Choroid plexus epithelial cell (primary cell): ENCODE data around the gene NATD1.

ENCODE experiments used
- DNase-seq: peaks from one replicate; pipeline ENCODE4 v3.0.0-alpha.2; 2010; ENCODE audit warnings: low read depth
- H3K4me3 ChIP-seq: 2 replicates; pipeline ENCODE4 v1.5.1; 2011; ENCODE audit warnings: low read depth, mild to moderate bottlenecking, control low read depth, low read length, moderate library complexity
- CTCF ChIP-seq: conservative IDR thresholded peaks from 2 replicates; pipeline ENCODE4 v1.5.1; 2011; ENCODE audit warnings: low read depth, mild to moderate bottlenecking, control low read depth, inconsistent platforms, low read length, moderate library complexity

Gene NATD1

GRCh38 chr17:21293831-21294210, 40.6 kb upstream of the NATD1 start:
- H3K4me3 ChIP-seq: no peak overlapping the region
- DNase-seq: no peak
- TF ChIP-seq CTCF: no peak

GRCh38 chr17:21292867-21293830, 39.9 kb upstream of the NATD1 start:
- DNase-seq: no peak
- TF ChIP-seq CTCF: no peak
- H3K4me3 ChIP-seq: no peak overlapping the region

DNA sequence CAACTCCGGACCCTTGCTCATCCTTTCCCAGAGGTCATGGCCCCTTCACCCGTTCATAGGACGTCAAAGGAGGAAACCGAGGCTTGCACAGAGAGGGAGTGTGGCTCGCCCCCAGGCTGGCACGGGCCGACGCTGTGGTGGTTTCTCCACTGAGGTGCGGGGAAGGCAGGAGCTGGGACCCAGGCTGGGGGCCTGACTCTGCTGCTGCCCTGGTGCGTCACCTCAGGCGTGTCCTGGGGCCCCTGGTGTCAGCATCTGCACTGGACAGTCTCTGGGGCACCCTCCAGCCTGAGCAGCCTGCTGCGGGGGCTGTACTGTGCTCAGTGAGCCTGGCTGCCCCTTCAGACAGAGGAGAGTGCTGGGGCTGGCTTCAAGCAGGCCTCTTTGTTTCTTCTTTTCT, 38.7 kb upstream of the NATD1 start:
- TF ChIP-seq CTCF: no peak
- DNase-seq: no peak
- H3K4me3 ChIP-seq: no peak overlapping the region

DNA sequence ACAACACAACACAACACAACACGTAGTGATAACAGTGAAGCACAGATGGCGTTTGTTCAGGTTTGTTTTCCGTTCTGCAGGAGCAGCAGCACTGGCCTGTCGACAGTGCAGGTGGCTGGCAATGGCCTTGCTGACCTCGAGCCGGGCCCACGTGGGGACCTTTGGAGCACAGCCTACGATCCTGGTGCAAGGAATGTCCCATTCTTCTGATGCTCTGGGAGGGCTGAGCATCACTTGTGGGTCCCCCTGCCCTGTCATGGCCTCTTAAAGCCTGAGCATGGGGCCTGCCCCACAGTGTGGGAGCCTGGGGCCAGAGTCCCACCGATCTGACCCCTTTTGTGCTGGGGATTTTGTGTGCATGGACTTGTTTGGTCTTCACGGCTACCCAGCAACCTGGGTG, 38.1 kb upstream of the NATD1 start:
- DNase-seq: no peak
- no peak overlapping the region for H3K4me3 ChIP-seq
- no peak for TF ChIP-seq CTCF

GRCh38 chr17:21289902-21290571, 36.8 kb upstream of the NATD1 start:
- no peak for DNase-seq
- H3K4me3 ChIP-seq: no peak overlapping the region
- TF ChIP-seq CTCF: no peak

DNA sequence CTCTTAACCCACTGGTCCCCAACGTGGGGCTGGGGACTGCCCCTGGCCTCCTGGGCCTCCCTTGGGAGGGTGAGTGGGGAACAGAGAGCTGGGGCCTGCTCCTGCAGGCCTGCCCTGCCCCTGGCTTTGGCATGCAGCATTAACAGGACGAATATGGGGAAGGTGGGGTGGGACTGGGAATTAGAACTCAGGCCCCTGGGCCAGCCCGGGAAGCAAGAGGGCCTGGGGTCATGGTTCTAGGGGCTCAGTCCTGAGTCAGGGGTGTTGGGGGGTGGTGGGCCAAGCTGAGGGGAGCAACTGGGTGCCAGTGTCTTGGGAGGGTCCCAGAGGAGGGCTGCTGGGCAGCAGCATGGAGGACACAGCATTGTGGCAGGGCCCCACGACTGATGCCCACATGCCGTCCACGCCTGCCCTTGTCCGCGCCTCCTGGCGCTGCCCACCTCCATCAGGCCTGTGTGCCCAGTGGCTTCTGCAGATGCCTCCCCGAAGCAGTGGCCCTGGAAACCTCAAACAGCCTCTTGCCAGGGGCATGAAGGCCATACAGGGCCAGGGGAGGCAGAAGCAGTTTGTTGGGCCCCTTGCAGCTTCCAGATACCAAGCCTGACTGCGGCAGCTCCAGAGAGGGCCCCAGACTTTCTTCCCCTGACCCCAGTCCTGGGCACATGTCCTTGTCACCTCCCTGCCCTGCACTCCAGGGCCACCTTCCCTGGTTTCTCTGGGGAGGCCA, 36.1 kb upstream of the NATD1 start:
- TF ChIP-seq CTCF: no peak
- no peak overlapping the region for H3K4me3 ChIP-seq
- no peak for DNase-seq
